NCI-H2029 (cell line): ENCODE results near the gene PRPF8.
"Not testable (repeated sequence)": the region's sequence is repeated elsewhere in the genome, so short reads cannot be mapped to it uniquely, and the experiment has no call there.

Source experiments
- DNase-seq: peaks from one replicate; lab custom pipeline; 2025; lab: John Stamatoyannopoulos, UW

PRPF8 gene

DNA sequence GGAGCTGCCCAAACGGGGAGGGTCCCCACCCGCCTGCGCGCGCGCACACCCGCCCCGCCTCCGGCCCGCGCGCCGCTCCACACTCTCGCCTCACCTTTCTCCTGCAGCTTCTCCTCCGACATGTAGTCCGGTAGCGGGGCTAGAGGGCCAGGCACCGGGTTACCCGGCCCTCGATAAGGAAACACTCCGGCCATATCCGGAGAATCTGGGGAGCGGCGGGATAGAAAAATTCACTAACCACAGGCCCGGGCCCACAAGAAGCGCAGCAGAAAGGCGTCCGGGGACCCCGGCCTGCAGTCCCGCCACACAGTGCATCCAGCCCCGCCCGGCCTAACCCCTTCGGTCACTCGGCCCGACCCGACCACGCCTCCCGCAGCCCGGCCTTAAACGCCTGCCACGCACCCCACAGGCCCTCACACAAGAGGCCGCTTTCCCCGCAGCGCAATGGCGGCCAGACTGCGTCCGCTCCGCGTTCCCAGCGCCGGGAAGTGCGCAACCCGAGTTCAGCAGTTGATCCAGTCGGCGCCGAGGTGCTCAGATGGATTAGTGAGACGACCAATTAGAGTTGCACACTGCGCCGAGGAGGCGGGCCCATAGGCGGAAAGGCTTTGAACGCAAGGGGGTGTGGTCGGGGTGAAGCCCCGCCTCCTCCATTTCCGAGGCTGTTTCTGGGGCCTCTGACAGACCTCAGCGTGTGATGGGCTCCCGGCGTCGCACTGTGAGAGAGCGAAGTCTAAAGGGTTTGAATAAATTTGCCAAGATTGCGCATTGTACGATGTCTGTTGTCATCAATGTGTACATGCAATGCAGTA lies at the start of gene PRPF8:
Gene PRPF8 (minus strand): TSS at position 490 of the 812 bp plus-strand sequence. CDS start 296 bp downstream, at position 194.
- DNase-seq: peak; percentile 85

DNA sequence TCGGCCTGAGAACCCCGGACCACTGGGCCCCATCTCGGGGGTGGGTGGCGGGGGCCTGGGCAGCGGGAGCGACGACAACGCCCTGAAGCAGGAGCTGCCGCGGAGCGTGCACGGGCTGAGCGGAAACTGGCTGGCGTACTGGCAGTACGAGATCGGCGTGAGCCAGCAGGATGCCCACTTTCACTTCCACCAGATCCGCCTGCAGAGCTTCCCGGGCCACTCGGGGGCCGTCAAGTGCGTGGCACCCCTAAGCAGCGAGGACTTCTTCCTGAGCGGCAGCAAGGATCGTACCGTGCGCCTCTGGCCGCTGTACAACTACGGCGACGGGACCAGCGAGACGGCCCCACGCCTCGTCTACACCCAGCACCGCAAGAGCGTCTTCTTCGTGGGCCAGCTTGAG lies 49.1 kb upstream of the PRPF8 start:
- no peak for DNase-seq

DNA sequence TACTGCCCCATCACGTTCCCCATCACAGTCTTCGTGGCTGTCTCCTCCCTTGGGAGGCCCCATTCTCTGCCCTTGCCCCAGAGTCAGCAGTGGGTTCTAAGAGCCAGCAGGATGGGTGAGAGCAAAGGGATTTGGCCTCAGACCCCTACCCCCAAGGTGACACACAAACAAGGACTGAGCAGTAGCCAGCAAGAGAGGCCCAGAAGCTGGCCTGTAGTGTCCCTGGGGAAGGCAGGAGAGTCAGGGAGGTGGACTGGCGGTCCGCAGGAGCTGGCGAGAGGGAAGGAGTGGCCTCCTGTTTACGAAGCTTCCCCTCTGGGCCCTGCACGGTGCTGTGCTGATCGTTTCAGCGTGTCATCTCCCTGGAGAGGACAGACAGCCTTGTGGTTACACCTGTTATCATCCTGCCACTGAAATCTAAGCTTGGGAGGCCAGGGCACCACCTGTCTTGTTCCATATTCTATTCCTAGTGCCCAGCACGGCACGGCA lies 48.2 kb upstream of the PRPF8 start:
- no peak for DNase-seq

DNA sequence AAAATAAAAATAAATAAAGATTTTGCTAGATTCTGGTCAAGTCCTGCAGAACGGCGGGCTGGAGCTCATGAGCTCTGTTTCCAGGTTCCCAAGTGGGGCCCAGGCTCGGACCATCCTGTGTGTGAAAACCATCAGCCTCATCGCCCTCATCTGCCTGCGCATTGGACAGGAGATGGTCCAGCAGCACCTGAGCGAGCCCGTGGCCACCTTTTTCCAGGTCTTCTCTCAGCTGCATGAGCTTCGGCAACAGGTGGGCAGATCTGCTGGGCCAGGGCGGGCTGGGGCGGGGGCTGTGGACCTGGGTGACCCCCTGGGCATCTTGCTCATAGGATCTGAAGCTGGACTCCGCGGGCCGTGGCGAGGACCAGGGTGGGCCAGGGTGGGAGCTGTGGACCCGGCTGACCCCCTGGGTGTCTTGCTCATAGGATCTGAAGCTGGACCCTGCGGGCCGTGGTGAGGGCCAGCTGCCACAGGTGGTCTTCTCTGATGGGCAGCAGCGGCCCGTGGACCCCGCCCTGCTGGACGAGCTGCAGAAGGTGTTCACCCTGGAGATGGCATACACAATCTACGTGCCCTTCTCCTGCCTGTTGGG lies 47.7 kb upstream of the PRPF8 start:
- no peak for DNase-seq

DNA sequence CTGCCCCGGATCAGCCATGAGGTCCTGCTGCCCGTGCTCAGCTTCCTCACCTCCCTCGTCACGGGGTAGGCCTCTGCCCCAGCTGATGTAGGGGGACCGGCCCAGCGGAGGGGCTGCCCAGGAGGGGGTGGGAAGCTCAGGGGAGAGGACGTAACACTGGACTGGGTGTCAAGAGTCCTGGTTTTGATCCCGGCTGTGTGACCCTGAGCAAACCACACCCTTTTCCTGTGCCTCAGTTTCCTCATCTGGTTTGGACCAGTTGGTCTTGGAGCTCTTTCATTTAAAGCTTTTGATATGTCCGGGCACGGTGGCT lies 46.5 kb upstream of the PRPF8 start:
- DNase-seq: no peak

DNA sequence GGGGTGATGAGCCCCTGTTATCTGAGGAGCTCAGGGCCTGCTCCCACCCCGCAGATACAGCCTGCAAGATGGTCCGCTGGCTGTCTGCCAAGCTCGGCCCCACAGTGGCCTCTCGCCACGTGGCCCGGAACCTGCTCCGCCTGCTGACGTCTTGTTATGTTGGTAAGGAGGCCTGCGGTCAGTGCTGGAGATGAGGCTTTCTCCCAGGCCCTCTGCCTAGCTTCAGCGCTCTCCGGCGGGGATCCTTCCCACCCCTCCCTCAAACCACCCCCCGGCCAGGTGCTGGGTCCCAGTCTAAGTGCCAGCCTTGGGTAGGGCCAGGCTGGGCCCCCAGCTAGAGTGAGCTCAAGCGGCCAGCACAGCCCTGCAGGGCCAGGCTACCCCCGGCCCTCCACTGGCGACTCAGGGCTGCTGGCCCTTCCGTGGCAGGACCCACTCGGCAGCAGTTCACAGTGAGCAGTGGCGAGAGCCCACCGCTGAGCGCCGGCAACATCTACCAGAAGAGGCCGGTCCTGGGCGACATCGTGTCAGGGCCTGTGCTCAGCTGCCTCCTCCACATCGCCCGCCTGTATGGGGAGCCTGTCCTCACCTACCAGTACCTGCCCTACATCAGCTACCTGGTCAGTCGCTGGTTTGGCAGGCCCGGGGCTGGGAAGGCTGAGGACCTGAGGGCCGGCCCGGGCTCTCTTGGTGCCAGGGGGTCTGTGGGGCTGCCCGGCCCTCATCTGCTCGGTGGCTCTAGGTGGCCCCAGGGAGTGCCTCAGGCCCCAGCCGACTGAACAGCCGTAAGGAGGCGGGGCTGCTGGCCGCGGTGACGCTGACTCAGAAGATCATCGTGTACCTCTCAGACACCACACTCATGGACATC lies 45.9 kb upstream of the PRPF8 start:
- DNase-seq: no peak

DNA sequence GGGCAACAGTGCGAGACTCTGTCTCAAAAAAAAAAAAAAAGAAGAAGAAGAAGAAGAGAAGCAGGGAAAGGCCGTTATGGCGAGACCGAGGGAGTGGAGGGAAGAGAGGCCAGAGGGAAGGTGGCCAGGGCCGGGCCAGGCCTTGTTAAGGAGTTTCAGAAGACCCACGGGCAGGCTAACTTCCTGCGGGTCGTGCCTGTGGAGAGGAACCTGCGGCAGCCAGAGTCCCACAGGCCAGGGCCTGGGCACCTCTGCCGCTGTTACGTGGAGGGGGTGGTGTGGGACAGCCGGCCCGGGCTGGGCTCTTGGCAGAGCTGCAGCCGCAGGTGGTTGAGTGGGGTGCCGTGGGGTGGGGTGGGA lies 45.3 kb upstream of the PRPF8 start:
- no peak for DNase-seq

DNA sequence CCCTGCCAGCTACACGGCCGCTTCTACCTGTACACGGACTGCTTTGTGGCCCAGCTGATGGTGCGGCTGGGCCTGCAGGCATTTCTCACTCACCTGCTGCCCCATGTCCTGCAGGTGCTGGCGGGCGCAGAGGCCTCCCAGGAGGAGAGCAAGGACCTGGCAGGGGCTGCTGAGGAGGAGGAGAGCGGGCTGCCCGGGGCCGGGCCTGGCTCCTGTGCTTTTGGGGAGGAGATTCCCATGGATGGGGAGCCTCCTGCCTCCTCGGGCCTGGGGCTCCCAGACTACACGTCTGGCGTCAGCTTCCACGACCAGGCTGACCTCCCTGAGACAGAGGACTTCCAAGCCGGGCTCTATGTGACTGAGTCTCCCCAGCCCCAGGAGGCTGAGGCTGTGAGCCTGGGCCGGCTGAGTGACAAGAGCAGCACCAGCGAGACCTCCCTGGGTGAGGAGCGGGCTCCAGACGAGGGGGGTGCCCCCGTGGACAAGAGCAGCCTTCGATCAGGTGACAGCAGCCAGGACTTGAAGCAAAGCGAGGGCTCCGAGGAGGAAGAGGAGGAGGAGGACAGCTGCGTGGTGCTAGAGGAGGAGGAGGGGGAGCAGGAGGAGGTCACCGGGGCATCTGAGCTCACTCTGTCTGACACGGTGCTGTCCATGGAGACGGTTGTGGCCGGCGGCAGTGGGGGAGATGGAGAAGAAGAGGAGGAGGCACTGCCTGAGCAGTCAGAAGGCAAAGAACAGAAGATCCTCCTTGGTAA lies 43.4 kb upstream of the PRPF8 start:
- DNase-seq: no peak

DNA sequence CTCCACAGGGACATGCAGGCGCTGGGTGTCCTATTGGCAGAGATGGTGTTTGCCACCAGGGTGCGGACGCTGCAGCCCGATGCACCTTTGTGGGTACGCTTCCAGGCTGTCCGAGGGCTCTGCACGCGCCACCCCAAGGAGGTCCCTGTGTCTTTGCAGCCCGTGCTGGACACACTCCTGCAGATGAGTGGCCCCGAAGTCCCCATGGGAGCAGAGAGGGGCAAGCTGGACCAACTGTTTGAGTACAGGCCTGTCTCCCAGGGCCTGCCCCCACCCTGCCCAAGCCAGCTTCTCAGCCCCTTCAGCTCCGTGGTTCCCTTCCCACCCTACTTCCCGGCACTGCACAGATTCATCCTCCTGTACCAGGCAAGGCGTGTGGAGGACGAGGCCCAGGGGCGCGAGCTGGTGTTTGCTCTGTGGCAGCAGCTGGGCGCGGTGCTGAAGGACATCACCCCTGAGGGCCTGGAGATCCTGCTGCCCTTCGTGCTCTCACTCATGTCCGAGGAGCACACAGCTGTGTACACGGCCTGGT lies 42.7 kb upstream of the PRPF8 start:
- no peak for DNase-seq

DNA sequence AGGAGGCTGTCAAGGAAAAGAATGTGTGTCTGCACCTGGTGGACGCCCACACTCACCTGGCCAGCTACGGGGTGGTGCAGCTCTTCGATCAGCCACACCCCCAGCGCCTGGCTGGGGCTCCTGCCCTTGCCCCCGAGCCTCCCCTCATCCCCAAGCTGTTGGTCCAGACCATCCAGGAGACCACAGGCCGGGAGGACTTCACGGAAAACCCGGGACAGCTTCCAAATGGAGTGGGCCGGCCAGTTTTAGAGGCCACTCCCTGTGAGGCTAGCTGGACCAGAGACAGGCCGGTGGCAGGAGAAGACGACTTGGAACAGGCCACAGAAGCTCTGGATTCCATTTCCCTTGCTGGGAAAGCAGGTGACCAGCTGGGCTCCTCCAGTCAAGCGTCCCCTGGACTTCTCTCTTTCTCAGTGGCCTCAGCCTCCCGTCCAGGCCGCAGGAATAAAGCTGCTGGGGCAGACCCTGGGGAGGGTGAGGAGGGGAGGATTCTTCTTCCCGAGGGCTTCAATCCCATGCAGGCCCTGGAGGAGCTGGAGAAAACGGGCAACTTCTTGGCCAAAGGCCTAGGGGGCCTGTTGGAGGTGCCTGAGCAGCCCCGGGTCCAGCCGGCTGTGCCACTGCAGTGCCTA lies 42.1 kb upstream of the PRPF8 start:
- DNase-seq: no peak

DNA sequence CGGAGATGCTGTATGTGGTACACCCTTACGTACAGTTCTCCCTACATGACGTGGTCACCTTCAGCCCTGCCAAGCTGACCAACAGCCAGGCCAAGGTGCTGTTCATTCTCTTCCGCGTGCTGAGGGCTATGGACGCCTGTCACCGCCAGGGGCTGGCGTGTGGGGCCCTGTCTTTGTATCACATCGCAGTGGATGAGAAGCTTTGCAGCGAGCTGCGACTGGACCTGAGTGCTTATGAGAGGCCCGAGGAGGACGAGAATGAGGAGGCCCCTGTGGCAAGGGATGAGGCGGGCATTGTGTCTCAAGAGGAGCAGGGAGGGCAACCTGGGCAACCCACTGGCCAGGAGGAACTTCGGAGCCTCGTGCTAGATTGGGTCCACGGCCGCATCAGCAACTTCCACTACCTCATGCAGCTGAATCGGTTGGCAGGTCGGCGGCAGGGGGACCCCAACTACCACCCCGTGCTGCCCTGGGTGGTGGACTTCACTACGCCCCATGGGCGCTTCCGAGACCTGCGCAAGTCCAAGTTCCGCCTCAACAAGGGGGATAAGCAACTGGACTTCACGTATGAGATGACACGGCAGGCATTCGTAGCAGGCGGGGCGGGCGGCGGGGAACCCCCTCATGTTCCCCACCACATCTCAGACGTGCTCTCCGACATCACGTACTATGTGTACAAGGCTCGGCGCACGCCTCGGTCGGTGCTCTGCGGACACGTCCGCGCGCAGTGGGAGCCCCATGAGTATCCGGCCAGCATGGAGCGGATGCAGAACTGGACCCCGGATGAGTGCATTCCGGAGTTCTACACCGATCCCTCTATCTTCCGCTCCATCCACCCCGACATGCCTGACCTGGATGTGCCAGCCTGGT lies 41.2 kb upstream of the PRPF8 start:
- no peak for DNase-seq

DNA sequence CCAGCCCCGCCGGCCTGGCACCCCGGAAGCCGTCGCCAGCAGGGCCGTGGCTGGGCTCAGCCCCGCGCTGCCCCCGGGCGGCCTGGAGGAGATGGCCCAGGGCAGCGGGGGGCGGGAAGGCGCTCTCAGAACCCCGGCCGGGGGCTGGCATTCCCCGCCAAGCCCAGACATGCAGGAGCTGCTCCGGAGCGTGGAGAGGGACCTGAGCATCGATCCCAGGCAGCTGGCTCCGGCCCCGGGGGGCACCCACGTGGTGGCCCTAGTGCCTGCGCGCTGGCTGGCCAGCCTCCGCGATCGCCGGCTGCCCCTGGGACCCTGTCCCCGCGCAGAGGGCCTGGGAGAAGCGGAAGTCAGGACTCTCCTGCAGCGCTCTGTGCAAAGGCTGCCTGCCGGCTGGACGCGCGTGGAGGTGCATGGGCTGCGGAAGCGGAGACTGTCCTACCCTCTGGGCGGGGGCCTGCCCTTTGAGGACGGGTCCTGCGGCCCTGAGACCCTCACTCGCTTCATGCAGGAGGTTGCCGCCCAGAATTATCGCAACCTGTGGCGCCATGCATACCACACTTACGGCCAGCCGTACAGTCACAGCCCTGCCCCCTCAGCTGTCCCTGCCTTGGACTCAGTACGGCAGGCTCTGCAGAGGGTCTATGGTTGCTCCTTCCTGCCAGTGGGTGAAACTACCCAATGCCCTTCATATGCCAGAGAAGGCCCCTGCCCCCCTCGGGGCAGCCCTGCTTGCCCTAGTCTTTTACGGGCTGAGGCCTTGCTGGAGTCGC lies 40.4 kb upstream of the PRPF8 start:
- no peak for DNase-seq

DNA sequence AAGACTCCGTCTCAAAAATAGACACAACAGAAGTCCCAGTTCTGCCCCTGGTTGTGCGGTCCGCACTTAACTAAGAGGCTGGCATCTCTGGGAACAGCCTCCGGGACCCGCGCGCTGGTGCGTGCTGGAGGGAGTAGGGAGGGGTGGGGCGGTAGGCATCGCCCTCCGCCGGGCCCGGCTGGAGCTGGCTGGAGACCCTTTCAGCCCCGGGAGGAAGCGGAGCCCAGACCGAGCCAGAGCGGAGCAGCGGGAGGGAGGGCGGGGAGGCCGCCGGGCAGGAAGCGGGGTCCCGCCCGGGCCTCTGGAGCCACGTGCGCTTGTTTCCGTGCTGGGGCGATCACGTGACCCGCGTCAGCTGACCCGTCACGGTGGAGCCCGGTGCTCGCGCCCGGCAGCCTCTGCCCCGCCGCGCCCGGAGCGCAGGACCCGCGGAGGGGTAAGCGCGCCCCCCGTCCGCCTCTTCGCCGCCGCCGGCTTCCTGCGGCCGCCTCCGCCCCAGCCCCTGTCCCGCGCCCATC lies 39.7 kb upstream of the PRPF8 start, which contains the start of gene WDR81:
Gene WDR81 (plus strand): TSS at position 354 of the 518 bp plus-strand sequence. CDS start 256 bp downstream, outside the sequence.
- DNase-seq: peak; percentile 50

DNA sequence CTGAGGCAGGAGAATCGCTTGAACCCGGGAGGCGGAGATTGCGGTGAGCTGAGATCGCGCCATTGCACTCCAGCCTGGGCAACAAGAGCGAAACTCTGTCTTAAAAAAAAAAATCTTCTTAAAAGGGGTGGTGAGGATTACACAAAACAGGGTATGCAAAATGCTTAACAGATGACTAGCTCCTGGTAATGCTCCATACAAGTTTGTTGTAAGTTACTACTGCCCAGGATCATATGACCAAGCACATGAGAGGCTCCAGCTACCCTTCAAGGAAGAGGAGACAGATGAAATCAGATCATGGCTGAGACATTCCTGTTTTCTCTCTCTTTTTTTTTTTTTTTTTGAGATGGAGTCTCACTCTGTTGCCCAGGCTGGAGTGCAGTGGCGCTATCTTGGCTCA lies 37.4 kb upstream of the PRPF8 start:
- not testable (repeated sequence) for DNase-seq

DNA sequence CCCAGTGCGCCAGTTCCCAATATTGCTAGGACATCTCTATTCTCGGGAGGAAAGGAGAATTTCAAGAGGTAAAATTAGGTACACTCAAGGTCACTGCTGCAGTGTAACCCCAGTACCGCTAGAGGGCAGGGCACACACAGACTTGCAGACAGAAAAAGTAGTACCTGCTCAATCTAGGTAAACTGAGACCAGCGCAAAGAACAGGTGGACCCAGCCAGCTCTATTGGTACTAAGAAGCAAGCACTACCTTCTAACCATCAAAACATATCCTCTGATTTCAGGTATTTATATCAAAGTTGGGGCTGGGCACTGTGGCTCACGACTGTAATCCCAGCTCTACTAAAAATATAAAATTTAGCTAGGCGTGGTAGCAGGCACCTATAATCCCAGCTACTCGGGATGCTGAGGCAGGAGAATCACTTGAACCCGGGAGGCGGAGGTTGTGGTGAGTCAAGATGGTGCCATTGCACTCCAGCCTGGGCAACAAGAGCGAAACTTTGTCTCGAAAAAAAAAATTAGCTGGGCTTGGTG lies 36.3 kb upstream of the PRPF8 start:
- DNase-seq: no peak

DNA sequence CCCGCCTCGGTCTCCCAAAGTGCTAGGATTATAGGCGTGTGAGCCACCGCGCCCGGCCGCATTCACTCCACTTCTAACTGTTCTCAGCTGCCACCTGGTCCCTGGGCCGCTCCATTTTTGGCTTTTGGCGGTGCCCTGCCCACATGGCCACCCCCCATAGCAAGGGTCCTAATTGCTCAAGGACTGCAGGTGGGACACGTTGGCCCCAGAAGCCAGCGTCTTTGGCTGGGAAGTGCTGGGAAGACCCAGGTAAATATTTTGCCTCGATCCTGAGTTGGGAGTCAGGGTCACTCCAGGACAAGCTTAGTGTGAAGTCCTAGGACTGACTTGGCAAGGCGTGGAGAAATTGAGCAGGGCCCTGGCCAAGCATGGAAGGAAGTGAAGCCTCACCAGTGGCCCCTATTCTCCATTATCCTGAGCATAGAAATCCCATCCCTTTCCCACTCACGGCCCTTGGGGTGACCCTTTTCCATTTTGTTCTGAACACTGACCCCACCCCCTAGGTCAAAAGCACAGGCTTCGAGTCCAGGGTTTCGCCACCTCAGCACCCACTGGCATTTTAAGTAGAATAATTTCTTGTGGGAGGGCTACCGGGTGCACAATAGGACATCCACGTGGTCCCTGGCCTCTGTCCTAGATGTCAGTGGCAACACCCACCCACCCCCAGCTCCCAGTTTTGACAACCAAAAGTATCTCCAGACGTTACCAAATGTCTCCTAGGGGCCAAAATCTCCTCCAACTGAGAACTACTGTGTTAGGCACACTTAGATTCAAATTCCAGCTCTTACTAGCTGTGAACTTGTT lies 33.9 kb upstream of the PRPF8 start:
- no peak for DNase-seq

DNA sequence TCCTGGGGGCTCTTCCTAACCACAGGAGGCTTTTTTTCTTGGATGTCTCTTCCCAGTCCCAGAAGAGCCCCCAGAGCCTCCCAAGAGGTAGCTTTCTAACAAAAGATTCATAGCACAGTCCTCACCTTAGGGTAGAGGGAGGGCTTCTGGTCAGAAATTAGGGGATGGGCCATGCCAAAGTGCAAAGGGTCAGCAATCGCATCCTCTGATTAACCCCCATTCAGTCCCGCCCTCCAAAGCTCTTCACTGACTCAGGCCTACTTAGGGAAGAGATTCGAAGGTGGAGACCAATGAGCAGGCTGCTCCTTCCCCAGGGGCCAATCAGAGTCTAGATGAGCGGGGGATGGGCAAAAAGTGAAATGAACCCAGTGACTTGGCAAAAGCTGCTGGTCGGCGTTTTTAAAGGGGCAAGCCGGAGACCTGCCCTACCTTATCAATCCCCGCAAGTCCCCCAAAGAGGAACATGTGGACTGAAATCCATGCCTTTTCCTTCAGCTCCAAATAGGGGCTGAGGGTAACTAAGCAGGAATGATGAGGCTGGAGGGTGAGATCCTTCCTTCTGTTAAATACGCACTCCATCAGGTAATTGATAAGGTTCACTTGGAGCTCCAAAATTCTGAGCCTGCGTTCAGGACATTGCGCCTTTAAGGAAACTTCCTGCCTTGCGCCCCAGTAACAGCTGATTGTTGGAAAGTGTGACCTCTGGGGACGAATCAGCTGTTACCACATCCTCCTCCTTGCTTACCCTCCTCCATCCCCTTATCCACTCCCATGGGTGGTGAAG lies 32.4 kb upstream of the PRPF8 start:
- peak; percentile 89 for DNase-seq
